HG02973 (cell line): ENCODE data around the gene KIRREL2.

Experiments
- ATAC-seq: cut with Tn5 transposase; IDR thresholded peaks from one replicate; pipeline ENCODE4 v1.9.1; 2021; ENCODE audit warnings: moderate library complexity; ENCODE audit not compliant: unreplicated experiment

KIRREL2 gene

DNA sequence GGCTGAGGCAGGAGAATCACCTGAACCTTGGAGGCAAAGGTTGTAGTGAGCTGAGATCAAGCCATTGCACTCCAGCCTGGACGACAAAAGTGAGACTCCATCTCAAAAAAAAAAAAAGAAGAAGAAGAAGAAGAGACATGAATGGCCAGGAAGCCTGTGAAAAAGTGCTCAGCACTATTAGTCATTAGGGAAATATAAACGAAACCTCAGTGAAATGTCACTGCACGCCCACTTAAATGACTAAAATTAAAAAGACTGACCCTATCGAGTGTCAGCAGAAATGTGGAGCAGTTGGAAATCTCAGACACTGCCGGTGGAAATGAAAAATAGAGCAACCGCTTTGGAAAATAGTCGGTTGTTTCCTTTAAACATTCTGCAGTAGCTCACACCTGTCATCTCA lies 56.9 kb downstream of the KIRREL2 start:
- ATAC-seq, result no peak

- no peak for ATAC-seq
These were observed 58.7 kb downstream of the KIRREL2 start for GRCh38 chr19:35915443-35915842.
